Stimulated activated CD8-positive, alpha-beta memory T cell treated with anti-CD3 and anti-CD28 coated beads, Interleukin-7, amount 100 ng/mL, for 48 hours (primary cell): Measurements from ENCODE around the gene PIEZO1.
"Not testable (repeated sequence)": the region's sequence is repeated elsewhere in the genome, so short reads cannot be mapped to it uniquely, and the experiment has no call there.

Experiments
- DNase-seq, 2 donors: peaks; one replicate each; pipeline ENCODE4 v3.0.0-alpha.2; 2020; ENCODE audit warnings: low read depth in 1 of 2; ENCODE audit errors: extremely low read depth in 1 of 2

The PIEZO1 gene

DNA sequence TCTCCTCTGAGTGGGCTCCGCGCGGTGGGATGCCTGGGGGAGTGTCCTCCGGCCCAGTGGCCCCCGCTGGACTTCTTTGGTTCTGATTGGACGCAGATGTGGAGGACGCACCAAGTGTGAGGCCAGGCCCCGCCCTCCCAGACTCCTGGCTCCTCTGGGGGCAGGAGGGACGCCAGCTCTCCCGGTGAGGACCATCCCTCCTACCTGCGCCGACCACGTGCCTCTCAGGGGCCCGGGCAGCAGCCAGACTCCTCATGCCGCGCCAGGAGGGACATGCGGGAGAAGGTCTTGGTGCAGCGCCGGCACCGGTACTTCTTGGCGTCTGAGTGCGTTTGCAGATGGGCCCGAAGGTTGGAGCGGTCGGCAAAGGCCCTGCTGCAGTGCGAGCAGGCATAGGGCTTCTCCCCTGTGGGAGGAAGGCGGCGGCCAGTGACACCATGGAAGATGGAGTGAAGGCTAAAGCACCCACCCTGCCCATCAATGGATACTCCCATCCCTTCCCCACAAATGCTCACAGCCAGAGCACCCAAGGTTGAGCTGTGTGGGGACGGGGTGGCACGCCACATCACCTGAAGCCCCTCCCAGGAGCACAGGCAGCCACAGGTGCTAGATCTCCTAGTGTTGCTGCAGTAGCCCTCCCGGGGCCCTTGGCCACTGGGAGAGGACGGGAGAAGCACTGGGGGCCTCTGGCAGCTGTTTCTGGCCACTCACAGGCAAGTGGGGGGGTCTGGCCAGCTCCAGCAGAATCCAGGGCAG, 106.6 kb downstream of the PIEZO1 start:
- DNase-seq: no peak

DNA sequence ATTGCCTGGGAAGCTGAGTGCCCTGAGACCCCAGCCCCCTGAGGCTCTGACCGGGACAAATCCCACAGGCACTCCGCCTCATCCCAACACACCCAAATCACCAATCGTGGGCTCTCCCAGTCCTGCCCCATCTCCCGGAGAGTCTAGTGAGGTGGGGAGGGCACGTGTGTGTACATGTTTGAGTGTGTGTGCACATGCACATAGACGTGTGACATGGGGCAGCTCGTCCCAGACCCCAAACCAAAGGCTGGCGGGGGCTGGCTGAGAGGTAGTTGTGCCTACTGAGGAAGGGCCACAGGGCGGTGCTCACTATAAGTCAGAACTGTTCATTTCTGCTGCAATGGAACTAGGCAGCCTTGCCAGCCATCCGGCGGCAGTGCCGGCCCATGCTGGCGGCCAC, 107.3 kb downstream of the PIEZO1 start:
- no peak for DNase-seq

- no peak for DNase-seq
Measured at GRCh38 chr16:88676502-88677242, 108.3 kb downstream of the PIEZO1 start.

- no peak for DNase-seq
Measured at GRCh38 chr16:88673716-88674379, 111.2 kb downstream of the PIEZO1 start.

DNA sequence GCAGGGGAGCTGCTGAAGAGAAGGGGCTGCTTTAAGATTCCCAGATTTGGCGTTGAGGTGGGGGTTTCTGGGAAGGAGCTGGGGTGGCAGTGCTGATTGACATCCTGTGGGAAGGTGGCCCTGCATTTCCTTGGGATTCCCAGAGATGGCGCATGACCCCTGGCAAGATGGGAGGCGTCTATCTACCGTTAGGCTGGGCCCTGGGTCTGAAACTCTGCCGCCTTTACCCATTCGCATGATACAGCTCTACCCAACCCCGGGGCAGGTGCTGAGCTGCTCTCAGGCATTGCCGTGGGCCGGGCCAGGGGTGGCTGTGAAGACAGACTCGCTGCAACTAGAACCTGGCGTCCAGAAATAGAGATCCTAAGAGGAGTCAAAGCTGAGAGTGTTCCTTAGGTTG, 112.2 kb downstream of the PIEZO1 start:
- DNase-seq: no peak

DNA sequence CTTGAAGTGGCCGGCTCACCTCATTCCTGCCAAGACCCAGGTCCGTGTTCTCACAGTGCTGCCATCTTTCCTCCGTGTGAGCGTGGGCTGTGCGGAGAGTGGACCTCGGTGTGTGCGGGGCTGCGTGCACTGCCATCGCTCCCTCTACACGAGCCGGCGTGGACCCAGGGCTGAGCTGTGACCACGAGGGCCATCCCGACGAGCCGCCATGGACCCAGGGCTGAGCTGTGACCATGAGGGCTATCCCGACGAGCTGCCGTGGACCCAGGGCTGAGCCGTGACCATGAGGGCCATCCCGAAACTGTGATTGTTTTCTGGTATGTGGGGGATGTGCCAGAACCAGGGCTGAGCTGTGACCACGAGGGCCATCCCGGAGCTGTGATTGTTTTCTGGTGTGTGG, 113.2 kb downstream of the PIEZO1 start:
- no peak for DNase-seq

GRCh38 chr16:88669980-88670379, 115.0 kb downstream of the PIEZO1 start:
- no peak for DNase-seq

- DNase-seq: not testable (repeated sequence)
Measured at GRCh38 chr16:88669493-88669892, 115.5 kb downstream of the PIEZO1 start.

DNA sequence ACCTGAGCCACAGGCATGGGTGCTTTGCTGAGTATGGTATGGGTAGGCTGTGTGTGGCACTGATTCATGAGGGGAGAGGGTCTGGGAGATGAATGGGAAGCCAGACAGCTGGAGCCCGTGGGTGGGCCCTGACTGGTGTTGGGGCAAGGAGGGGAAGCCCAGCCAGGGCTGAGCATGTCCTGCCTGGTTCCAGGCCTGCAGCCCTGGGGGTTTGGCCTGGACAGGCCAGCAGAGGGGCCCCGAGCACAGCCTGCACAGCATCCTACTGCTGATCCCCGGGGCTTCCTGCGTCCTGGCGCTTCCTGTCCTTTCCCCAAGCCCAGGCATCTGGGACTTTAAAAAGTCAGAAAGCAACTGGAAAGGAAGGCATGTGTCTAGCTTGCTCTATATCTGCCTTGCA, 117.6 kb downstream of the PIEZO1 start:
- no peak for DNase-seq

DNA sequence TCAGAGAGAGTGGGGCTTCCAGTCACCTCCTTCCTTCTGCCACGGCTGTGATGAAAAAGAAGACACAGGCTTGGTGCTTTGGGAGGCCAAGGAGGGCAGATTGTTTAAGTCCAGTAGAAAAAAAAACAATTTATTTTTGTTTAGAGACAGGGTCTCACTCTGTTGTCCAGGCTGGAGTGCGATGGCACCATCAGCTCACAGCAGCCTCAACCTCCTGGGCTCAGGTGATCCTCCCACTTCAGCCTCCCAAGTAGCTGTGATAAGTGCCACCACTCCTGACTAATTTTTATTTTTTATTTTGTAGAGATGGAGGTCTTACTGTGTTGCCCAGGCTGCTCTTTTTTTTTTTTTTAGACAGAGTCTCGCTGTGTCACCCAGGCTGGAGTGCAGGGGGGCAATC, 119.5 kb downstream of the PIEZO1 start:
- DNase-seq: no peak
